Effector CD8-positive, alpha-beta T cell (primary cell): Measurements from ENCODE around the gene CD300C.
"Not testable (repeated sequence)": the region's sequence is repeated elsewhere in the genome, so short reads cannot be mapped to it uniquely, and the experiment has no call there.

ENCODE experiments used
- DNase-seq: peaks from one replicate; lab custom pipeline; 2025; lab: John Stamatoyannopoulos, UW

CD300C gene

GRCh38 chr17:74563358-74563757, 17.4 kb upstream of the CD300C start:
- no peak for DNase-seq

DNA sequence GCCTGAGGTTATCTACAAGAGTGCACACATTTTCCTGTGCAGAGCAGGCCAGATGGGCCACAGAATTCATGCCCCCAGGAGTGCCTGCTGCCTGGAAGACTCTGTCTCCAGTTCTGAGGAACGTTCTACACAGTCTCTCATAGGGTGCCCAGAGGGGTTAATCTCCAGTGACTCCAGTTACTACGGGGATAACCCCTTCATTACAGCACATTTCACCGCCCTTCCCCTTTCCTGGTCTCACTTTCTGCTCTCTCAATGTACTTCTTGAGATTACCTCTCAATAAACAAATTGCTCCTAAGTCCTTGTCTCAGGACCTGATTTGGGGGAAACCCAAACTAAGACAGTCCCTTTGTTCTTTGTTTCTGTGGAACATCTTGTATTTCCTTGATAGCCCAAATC, 15.7 kb upstream of the CD300C start:
- DNase-seq: no peak

DNA sequence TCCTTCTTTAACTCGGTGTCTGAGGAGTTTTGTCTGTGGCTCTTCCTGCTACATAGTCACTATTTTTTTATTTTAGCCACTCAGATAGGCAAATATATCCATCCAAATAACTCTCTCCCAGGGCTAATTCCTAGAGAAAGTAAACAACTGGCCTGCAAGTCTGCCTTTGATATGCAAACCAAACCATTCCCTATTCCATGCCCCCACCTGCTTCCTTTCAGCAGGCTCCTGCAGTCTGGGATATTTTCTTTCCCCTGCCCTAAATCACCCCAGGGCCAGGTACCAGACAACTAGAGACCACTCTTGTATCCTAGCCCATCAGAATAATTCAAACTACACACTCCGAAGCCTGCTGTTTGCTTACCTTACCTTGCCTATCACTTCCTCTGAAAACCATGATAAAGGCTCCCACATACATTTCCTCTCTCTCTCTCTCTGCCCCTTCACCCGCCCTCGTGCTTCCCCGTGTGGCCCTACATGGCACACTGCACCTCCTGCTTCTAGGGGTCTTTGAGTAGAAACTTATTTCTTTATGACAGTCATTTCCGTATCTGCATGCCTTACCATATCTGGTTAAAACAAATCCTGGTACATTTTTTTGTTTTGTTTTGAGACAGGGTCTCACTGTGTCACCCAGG, 13.1 kb upstream of the CD300C start:
- DNase-seq: no peak

DNA sequence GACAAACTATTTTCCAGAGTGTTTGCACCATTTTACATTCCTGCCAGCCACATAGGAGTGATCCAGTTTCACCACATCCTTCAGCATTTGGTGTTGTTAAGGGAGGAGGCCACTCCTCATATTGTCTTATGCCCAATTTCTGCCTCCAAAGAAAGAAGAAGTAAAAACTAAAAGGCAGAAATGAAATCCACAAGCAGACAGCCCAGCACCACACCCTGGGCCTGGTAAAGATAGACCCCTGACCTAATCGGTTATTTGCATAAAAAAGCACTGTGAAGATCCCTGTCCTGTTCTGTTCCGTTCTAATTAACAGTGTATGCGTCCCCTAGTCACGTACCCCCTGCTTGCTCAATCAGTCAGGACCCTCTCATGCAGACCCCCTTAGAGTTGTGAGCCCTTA, 12.5 kb upstream of the CD300C start:
- not testable (repeated sequence) for DNase-seq

DNA sequence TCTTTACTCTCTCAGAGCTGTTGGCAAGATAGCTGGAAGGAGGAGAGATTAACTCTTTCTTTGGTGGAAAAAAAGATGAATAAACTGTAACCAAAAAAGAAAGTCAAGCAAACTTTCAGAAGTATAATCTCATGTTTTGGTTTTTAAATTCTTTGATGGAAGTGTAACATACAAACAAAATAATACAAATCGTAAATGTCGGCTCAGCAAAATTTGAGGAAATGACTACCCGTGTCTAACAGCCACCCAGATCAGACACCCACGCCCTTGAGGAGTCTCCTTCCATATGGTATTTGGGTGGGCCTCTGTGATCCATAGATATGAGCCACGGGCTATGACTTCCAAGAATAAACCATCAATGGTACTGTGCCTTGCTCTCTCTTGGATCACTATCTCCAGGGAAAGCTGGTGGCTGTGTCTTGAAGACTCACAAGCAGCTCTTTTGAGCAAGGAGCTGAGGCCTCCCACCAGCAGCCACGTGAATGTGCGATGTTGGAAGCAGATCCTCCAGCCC, 9.6 kb upstream of the CD300C start:
- no peak for DNase-seq

GRCh38 chr17:74554909-74555308, 9.0 kb upstream of the CD300C start:
- no peak for DNase-seq

DNA sequence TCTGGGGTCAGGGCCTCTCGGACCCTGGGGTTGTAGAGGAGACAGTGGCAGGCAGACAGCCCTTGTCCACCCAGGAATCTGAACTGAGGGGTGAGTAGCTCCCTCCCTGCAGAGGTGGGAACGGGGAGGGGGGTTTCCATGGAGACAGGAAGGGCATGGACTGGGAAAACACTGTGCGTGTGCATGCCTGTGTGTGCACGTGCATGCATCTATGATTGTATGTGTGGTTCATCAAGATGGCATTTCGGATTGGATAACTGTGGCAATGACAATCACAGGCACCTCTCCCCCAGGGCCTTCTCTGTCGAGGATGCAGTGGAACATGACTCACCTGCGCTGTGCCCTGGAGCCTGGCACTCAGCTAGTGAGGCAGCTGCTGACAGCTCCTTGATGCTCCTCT, 6.1 kb upstream of the CD300C start:
- no peak for DNase-seq

GRCh38 chr17:74550602-74551001, 4.7 kb upstream of the CD300C start:
- no peak for DNase-seq

DNA sequence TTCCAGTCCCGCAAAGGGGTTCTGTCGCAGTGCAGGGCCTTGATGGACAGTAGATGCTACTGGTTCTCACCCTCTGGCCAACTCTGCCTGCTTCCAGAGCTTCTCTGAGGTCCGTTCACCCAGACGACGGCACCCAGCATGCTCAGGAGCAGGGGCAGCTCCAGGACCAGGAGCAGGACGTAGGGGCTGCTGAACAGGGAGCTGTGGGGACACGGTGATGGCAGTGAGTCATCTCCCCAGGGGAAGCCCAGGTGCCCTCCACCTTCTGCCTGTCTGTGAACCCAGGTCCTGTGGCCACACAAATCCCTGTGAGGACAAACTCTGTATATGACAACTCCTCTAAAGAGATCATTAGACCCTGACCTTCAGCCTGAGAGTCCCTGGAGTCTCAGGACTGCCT, 3.4 kb upstream of the CD300C start:
- no peak for DNase-seq

DNA sequence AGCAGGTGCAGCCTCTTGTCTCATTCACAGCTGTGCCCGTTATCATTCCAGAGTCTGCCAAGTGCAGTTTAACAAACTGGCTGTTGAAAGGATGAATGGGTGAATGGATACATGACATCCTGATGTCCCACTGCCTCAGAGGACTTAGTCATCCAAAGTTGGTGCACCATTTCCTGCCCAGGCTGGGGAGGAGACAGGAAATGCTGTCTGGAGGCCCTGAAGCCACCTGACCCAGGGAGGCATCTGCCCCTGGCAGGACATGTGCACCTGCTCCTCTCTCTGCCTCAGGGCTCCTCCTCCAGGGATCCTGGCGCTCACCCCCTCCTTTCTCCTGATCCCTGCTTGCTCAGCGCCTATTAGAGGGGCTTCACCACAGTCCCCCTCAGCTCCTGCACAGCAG, 1.8 kb upstream of the CD300C start:
- DNase-seq: no peak

GRCh38 chr17:74547264-74547663, 1.3 kb upstream of the CD300C start:
- DNase-seq: no peak

DNA sequence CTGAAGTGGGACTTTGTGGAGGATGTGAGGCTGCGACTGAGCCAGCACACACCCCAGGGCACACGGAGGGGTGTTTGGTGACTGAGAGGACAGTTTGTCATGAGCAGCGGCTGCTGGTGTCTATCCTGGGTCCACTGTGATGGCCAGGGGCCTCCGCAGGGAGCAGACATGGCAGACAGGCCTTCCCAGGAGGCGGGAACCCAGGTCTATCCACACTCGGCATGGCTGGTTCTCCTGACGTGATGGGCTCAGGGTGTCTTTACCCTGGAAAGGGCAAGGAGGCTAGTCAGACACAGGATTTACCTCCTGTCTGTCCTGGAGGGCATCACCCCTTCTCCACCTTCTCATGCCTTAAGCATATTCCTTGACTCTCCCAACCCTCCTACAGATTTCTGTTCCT, 671 bp upstream of the CD300C start:
- no peak for DNase-seq

GRCh38 chr17:74544991-74545842, 698 bp downstream of the CD300C start:
- no peak for DNase-seq

DNA sequence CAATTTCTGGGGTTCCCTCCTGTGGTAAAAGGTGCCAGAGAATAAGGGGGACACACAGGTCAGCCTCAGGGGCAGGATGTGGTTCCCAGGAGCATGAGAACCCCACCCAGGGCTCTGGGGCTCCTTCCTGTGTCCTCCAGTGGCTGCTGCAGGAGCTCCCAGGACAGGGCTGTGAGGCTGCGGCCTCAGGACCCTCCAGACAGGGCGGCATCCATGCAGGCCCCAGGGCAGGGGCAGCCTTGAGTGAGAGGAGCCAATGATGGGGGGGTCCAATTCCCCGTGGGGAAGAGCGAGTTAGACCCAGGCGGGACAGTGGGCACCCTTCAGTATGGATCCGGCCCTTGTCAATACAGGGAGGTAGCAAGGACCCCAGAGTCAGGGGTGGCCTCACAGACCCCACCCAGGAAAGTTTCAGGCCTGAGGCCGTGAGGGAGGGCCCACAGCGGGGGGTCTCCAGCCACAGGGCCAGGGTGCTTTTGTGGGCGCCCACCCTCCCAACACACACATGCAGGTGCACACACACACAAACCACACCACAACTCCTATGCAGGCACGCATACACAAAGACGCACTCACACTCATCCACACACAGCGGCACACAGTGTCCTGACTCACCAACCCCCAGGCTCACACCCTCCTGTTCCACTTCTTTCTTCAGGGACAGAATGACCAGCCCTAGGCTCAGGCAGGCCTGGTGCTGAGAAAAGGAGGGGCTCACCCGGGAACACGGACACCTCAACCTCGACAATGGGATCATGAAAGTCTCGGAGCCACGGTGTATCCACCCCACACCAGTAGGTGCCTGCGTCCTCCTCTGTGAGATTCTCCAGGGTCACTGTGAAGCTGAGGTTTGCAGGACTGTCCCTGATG, 1.8 kb downstream of the CD300C start:
- no peak for DNase-seq

GRCh38 chr17:74543406-74543805, 2.5 kb downstream of the CD300C start:
- DNase-seq: no peak

DNA sequence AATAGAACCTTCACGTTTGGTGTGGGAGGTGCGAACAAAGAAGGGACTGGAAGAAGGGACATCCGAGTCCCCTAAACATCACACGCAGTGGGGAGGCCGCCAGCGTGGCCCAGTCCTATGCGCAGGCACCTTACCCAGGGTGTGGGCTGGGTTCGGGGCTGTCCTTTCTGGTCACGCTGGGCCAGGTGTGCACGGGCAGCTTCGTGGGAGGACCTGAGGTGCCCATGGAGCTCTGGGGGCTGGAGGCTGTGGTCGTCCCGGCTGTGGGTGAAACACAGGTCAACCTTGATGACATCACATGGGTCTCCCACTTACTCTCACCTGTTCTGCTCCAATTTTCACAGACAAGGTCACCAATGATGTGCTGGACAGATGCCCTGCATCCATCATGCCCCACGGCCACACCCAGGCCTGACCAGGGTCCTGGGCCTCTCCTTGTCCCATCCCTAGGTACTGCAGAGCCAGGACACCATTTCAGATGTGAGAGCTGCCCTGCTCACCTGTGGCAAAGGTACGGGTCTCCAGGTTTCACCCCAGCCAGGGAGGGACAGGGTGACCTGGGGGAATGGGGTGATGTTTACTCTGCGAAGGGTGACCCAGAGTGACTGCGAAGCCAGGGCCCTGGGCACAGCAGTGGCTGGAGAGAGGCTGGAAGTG, 3.1 kb downstream of the CD300C start:
- DNase-seq: no peak

- no peak for DNase-seq
Observed at GRCh38 chr17:74542166-74542565, 3.7 kb downstream of the CD300C start.

GRCh38 chr17:74541176-74542111, 4.5 kb downstream of the CD300C start:
- DNase-seq: no peak

DNA sequence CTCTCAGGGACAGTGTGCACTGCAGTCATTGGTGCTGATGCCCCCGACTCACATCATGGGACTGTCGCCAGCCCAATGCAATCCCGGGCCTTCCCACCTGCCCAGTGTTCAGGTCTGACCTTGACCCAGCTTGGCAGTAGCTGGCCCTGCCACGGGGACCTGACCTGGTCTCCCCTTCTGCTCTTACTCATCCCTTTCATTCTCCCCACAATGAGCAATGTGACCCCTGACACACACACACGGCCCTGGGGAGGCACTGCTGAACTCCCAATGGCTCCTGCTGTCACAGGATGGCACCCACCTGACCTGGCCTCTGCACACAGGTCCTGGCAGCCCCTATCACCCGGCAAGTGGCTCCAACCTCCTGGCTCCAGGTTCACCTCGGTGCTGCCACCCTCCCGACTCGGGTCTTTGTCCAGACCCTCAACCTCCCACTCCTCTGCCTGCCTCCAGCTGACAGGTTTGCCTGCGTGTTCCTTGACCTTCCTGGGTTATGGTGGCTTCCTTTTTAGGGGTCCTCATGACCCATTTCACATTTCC, 6.6 kb downstream of the CD300C start:
- DNase-seq: no peak

DNA sequence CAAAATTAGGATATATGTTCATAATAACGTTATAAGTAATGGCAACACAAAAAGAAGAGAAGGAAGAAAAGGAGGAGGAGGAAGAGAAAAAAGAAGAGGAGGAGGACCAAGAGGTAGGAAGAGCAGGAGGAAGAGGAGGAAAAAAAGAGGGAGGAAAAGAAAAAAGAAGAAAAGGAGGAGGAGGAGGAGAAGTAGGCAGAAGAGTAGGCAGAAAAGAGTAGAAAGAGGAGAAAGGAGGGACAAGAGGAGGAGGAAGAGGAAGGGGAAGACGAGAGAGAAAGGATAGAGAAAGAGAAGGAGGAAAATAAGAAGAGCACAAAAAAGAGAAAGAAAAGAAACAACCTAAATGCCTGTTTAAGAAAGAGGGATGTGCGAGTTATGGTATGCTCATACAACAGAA, 9.0 kb downstream of the CD300C start:
- no peak for DNase-seq
